H1 (cell line): ENCODE data around the gene GALNT2. TPM values are rescaled to one million over a fixed set of nuclear protein-coding genes. Genes with fewer than 3 reads are reported as not detected.

Source experiments
- CEBPB ChIP-seq: IDR thresholded peaks from 2 replicates; pipeline ENCODE4 v1.6.1; 2012; ENCODE audit warnings: low read depth, low read length
- CREB1 ChIP-seq: IDR thresholded peaks from 2 replicates; pipeline ENCODE4 v1.6.1; 2012; ENCODE audit warnings: inconsistent platforms
- HDAC6 ChIP-seq: IDR thresholded peaks from one replicate; pipeline ENCODE4 v1.7.1; 2012; ENCODE audit warnings: low read depth, mild to moderate bottlenecking, inconsistent platforms, low read length, moderate library complexity
- KDM4A ChIP-seq: IDR thresholded peaks from one replicate; pipeline ENCODE4 v1.7.1; 2012; ENCODE audit warnings: low read depth, mild to moderate bottlenecking, moderate library complexity, low read length, inconsistent platforms; ENCODE audit not compliant: severe bottlenecking
- PHF8 ChIP-seq: fragments of 200-600 bp; sonication (generic); conservative IDR thresholded peaks from 2 replicates; pipeline ENCODE4 v1.7.1; 2012; ENCODE audit warnings: low read depth, mild to moderate bottlenecking, inconsistent platforms, low read length, moderate library complexity
- RNF2 ChIP-seq: fragments of 200-900, 300-1000 bp; sonication (generic); IDR thresholded peaks from 2 replicates; pipeline ENCODE4 v1.7.1; 2016; ENCODE audit warnings: borderline replicate concordance, low read depth, mild to moderate bottlenecking, antibody characterized with exemption, low read length; ENCODE audit not compliant: poor library complexity, severe bottlenecking; ENCODE audit errors: missing control alignments
- SP1 ChIP-seq: IDR thresholded peaks from 2 replicates; pipeline ENCODE4 v1.6.1; 2011; ENCODE audit warnings: low read depth, low read length
- YY1 ChIP-seq: IDR thresholded peaks from 2 replicates; pipeline ENCODE4 v1.6.1; 2011; ENCODE audit warnings: low read depth, mild to moderate bottlenecking, low read length
- ZNF274 ChIP-seq: IDR thresholded peaks from 2 replicates; pipeline ENCODE4 v1.7.0; 2012; ENCODE audit warnings: low read length, borderline replicate concordance; ENCODE audit errors: extremely low read depth
- polyA plus RNA-seq, 7 experiments: library from polyadenylated mRNA; depleted of rRNA in 3 of 7; stranded (reverse) in 5 of 7; unstranded in 2 of 7; fragments of >200 nt in 5 of 7; fragments of 200-250 nt in 2 of 7; gene quantifications; 1 replicate in 5 of 7; 2 replicates in 1 of 7; 4 replicates in 1 of 7; pipeline versions ENCODE4 v1.2.1 to v1.2.3, GENCODE V29; 2011 to 2013; ENCODE audit warnings: missing spikeins in 2 of 7, mixed read lengths in 2 of 7
- total RNA-seq: library from RNA; stranded (reverse); fragmentation: NEBNext Ultra II Directional; extraction: Animal tissue kit (Norgen Biotek cat#: 25700); gene quantifications from 2 replicates; pipeline ENCODE4 v1.2.1, GENCODE V29; 2021
- TF ChIP-seq, protein P1 (sequence below): fragments of 300-600 bp; sonication (generic); IDR thresholded peaks from 2 replicates; pipeline ENCODE4 v1.7.1; 2012; ENCODE audit warnings: low read length, moderate library complexity, mild to moderate bottlenecking, inconsistent platforms; ENCODE audit not compliant: insufficient replicate concordance

GALNT2 gene
- total and polyA plus RNA-seq, 2 of the 8 experiments (the other 6 are each of a cell fraction or from before 2014, with no cell fraction given) = 34.5 to 75.3 TPM

DNA sequence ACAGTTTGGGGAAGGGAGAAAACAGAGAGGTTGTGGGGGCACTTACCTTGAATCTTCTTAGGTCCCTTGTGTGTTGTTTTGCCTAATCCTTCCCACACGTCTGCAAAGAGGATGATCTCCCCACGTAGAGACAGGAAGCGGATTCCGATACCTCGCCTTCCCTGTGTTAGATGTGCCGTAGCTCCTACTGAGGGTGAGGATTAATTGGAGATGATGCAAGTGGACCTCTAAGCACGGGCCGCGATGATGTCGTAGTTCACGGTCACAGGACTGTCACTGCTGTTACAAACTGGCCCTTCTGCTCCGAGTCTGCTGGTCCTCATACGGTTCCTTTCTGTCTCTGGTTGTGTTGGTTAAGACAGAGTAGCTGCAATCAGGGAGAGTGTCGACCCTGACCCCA lies 27.7 kb downstream of the GALNT2 start (continued):
- TF ChIP-seq, protein P1, sequence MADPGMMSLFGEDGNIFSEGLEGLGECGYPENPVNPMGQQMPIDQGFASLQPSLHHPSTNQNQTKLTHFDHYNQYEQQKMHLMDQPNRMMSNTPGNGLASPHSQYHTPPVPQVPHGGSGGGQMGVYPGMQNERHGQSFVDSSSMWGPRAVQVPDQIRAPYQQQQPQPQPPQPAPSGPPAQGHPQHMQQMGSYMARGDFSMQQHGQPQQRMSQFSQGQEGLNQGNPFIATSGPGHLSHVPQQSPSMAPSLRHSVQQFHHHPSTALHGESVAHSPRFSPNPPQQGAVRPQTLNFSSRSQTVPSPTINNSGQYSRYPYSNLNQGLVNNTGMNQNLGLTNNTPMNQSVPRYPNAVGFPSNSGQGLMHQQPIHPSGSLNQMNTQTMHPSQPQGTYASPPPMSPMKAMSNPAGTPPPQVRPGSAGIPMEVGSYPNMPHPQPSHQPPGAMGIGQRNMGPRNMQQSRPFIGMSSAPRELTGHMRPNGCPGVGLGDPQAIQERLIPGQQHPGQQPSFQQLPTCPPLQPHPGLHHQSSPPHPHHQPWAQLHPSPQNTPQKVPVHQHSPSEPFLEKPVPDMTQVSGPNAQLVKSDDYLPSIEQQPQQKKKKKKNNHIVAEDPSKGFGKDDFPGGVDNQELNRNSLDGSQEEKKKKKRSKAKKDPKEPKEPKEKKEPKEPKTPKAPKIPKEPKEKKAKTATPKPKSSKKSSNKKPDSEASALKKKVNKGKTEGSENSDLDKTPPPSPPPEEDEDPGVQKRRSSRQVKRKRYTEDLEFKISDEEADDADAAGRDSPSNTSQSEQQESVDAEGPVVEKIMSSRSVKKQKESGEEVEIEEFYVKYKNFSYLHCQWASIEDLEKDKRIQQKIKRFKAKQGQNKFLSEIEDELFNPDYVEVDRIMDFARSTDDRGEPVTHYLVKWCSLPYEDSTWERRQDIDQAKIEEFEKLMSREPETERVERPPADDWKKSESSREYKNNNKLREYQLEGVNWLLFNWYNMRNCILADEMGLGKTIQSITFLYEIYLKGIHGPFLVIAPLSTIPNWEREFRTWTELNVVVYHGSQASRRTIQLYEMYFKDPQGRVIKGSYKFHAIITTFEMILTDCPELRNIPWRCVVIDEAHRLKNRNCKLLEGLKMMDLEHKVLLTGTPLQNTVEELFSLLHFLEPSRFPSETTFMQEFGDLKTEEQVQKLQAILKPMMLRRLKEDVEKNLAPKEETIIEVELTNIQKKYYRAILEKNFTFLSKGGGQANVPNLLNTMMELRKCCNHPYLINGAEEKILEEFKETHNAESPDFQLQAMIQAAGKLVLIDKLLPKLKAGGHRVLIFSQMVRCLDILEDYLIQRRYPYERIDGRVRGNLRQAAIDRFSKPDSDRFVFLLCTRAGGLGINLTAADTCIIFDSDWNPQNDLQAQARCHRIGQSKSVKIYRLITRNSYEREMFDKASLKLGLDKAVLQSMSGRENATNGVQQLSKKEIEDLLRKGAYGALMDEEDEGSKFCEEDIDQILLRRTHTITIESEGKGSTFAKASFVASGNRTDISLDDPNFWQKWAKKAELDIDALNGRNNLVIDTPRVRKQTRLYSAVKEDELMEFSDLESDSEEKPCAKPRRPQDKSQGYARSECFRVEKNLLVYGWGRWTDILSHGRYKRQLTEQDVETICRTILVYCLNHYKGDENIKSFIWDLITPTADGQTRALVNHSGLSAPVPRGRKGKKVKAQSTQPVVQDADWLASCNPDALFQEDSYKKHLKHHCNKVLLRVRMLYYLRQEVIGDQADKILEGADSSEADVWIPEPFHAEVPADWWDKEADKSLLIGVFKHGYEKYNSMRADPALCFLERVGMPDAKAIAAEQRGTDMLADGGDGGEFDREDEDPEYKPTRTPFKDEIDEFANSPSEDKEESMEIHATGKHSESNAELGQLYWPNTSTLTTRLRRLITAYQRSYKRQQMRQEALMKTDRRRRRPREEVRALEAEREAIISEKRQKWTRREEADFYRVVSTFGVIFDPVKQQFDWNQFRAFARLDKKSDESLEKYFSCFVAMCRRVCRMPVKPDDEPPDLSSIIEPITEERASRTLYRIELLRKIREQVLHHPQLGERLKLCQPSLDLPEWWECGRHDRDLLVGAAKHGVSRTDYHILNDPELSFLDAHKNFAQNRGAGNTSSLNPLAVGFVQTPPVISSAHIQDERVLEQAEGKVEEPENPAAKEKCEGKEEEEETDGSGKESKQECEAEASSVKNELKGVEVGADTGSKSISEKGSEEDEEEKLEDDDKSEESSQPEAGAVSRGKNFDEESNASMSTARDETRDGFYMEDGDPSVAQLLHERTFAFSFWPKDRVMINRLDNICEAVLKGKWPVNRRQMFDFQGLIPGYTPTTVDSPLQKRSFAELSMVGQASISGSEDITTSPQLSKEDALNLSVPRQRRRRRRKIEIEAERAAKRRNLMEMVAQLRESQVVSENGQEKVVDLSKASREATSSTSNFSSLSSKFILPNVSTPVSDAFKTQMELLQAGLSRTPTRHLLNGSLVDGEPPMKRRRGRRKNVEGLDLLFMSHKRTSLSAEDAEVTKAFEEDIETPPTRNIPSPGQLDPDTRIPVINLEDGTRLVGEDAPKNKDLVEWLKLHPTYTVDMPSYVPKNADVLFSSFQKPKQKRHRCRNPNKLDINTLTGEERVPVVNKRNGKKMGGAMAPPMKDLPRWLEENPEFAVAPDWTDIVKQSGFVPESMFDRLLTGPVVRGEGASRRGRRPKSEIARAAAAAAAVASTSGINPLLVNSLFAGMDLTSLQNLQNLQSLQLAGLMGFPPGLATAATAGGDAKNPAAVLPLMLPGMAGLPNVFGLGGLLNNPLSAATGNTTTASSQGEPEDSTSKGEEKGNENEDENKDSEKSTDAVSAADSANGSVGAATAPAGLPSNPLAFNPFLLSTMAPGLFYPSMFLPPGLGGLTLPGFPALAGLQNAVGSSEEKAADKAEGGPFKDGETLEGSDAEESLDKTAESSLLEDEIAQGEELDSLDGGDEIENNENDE = no peak
- TF ChIP-seq RNF2 = no peak
- TF ChIP-seq ZNF274 = no peak
- no peak for TF ChIP-seq YY1
- no peak for TF ChIP-seq CREB1
- TF ChIP-seq SP1 = no peak
- TF ChIP-seq CEBPB = no peak
- TF ChIP-seq HDAC6 = no peak
- no peak for TF ChIP-seq PHF8
- TF ChIP-seq KDM4A = no peak
